GM12874 (cell line): ENCODE data around the gene NDUFAF2.

ENCODE experiments used
- CTCF ChIP-seq: IDR thresholded peaks from 2 replicates; pipeline ENCODE4 v1.5.1; 2011; ENCODE audit warnings: low read depth, mild to moderate bottlenecking, control low read depth, low read length, moderate library complexity; ENCODE audit not compliant: insufficient read depth

The NDUFAF2 gene

GRCh38 chr5:61198606-61199005 lies 253.6 kb downstream of the NDUFAF2 start:
- no peak for TF ChIP-seq CTCF

DNA sequence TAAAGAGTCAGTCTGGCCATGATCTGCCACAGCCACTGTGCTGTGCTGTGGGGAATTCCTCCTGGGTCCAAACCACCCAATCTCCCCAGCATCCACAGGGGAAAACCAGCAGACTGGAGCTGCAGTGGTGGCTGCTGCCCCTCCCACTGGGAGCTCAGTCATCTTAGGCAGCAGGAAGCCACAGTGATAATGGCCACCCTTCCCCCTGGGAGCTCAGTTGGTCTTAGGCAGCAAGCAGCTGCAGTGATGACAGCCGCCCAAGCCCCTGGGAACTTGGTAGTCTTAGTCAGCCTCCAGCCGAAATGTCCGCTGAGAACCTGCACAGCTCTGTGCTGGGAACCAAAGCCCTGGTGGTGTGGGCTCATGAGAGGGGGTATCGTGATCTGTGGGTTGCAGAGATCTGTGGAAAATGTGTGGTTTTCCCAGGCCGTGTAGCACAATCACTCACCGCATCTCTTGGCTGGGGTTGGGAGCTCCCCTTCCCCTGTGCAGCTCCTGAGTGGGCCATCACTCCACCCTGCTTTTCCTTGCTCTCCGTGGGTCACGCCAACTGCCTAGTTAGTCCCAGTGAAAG lies 255.7 kb downstream of the NDUFAF2 start:
- TF ChIP-seq CTCF: no peak

DNA sequence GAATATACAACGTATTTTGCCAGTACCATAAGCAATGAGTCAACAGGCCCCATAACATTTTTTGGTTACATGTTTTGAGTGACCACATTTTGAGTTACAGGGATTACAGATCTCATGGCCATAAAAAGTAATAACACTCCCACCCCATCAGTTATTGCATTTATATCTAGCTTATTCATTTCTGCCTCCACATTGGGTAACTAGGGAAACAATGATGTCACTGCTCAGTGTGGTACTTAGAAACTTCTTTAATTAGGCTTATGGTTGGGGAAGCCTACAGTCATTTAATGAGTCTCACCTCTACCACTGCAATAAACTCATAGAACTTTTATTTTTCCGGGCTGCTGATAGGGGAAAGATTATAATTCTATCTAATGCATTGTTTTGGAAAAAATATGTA lies 257.2 kb downstream of the NDUFAF2 start:
- no peak for TF ChIP-seq CTCF
